Smooth muscle cell (in vitro differentiated cells): ENCODE data around the gene MBTPS2. TPM values are rescaled to one million over a fixed set of nuclear protein-coding genes. Genes with fewer than 3 reads are reported as not detected.

Experiments used
- DNase-seq: peaks from one replicate; lab custom pipeline; 2025; ENCODE audit not compliant: unreplicated experiment; lab: John Stamatoyannopoulos, UW
- H2AFZ ChIP-seq: fragments of 200-600 bp; sonication (generic); 2 replicates; pipeline ENCODE4 v1.6.0; 2016; ENCODE audit warnings: antibody characterized with exemption, low read depth, mild to moderate bottlenecking
- H3F3A ChIP-seq: fragments of 200-600 bp; sonication (generic); 2 replicates; pipeline ENCODE4 v1.6.0; 2017; ENCODE audit warnings: antibody characterized with exemption, low read depth
- H3K27ac ChIP-seq: fragments of 200-600 bp; sonication (generic); 2 replicates; pipeline ENCODE4 v1.5.1; 2016; ENCODE audit warnings: low read depth, mild to moderate bottlenecking
- H3K27me3 ChIP-seq: fragments of 200-600 bp; sonication (generic); 2 replicates; pipeline ENCODE4 v1.6.1; 2016; ENCODE audit warnings: low read depth, mild to moderate bottlenecking
- H3K36me3 ChIP-seq: fragments of 200-600 bp; sonication (generic); 2 replicates; pipeline ENCODE4 v1.5.1; 2016; ENCODE audit warnings: low read depth
- H3K4me1 ChIP-seq: fragments of 200-600 bp; sonication (generic); 2 replicates; pipeline ENCODE4 v1.5.1; 2016; ENCODE audit warnings: low read depth
- H3K4me2 ChIP-seq: fragments of 200-600 bp; sonication (generic); 2 replicates; pipeline ENCODE4 v1.6.0; 2016; ENCODE audit warnings: mild to moderate bottlenecking
- H3K4me3 ChIP-seq: fragments of 200-600 bp; sonication (generic); 2 replicates; pipeline ENCODE4 v1.5.1; 2016; ENCODE audit warnings: mild to moderate bottlenecking
- H3K79me2 ChIP-seq: fragments of 200-600 bp; sonication (generic); 2 replicates; pipeline ENCODE4 v1.6.0; 2016; ENCODE audit warnings: low read depth, mild to moderate bottlenecking
- H3K9ac ChIP-seq: fragments of 200-600 bp; sonication (generic); 2 replicates; pipeline ENCODE4 v1.6.0; 2016; ENCODE audit warnings: low read depth
- H3K9me3 ChIP-seq: fragments of 200-600 bp; sonication (generic); replicated peaks from 2 replicates; pipeline ENCODE4 v1.5.1; 2016; ENCODE audit warnings: low read depth
- H4K20me1 ChIP-seq: fragments of 200-600 bp; sonication (generic); 2 replicates; pipeline ENCODE4 v1.6.0; 2016; ENCODE audit warnings: low read depth
- WGBS: methylation state at CpG from one replicate; pipeline ENCODE4 v1.1.7; 2016; ENCODE audit warnings: low lambda C conversion rate; 5-methylcytosine and 5-hydroxymethylcytosine counted together
- polyA plus RNA-seq: library from polyadenylated mRNA; unstranded; fragments of >200 nt; fragmentation: Nextera tagmentation; extraction: Ambion mirVana; gene quantifications from 2 replicates; pipeline ENCODE4 v1.2.1, GENCODE V29; 2016
- total RNA-seq: library from RNA; depleted of rRNA; stranded (reverse); fragments of >200 nt; gene quantifications from 2 replicates; pipeline ENCODE4 v1.2.3, GENCODE V29; 2014
- TF ChIP-seq, protein P1 (sequence below): fragments of 200-600 bp; sonication (generic); IDR thresholded peaks from 2 replicates; pipeline ENCODE4 v1.5.1; 2017; ENCODE audit warnings: borderline replicate concordance, mild to moderate bottlenecking, antibody characterized with exemption; ENCODE audit not compliant: insufficient read depth, poor library complexity, severe bottlenecking

Gene MBTPS2
- total and polyA plus RNA-seq, 2 experiments from 2014 or later, result 14.1 to 16.6 TPM

DNA sequence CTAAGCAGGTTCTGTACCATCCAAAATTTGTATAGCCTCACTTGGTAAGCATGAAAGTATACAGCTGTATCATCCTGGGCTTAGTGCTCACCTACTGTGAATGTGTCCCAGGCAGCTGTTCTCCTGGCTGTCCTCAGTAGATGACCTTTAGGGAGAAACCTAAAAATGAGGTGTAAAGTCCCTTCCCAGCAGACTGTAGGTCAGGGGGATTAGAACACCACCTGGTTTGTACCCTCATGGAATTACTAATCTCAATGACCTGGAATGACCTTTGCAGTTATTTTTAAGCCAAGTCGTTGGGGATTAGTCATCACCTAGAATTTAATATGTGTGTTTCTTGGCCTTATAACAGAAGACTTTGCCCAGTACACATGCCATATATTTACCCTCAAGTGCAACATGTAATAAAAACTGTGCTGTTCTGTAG, 39.1 kb upstream of the MBTPS2 start:
- 33% methylated on average over 1 of the region's 1 CpG for WGBS
- Histone ChIP-seq H3K27me3 (no peaks in the 10 kb centered on the region), H3K27ac (no peak overlapping the region), H3K4me2 (no peak overlapping the region), H3K79me2 (no peaks in the 10 kb centered on the region), H3F3A (no peaks in the 10 kb centered on the region), H3K9me3 (no peaks in the 10 kb centered on the region), H3K36me3 (no peaks in the 10 kb centered on the region), H3K4me3 (no peak overlapping the region), H3K4me1 (no peaks in the 10 kb centered on the region), H2AFZ (no peak overlapping the region), H3K9ac (no peak overlapping the region), H4K20me1 (no peaks in the 10 kb centered on the region)
- TF ChIP-seq, protein P1, sequence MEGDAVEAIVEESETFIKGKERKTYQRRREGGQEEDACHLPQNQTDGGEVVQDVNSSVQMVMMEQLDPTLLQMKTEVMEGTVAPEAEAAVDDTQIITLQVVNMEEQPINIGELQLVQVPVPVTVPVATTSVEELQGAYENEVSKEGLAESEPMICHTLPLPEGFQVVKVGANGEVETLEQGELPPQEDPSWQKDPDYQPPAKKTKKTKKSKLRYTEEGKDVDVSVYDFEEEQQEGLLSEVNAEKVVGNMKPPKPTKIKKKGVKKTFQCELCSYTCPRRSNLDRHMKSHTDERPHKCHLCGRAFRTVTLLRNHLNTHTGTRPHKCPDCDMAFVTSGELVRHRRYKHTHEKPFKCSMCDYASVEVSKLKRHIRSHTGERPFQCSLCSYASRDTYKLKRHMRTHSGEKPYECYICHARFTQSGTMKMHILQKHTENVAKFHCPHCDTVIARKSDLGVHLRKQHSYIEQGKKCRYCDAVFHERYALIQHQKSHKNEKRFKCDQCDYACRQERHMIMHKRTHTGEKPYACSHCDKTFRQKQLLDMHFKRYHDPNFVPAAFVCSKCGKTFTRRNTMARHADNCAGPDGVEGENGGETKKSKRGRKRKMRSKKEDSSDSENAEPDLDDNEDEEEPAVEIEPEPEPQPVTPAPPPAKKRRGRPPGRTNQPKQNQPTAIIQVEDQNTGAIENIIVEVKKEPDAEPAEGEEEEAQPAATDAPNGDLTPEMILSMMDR, result no peak
- no peak for DNase-seq

DNA sequence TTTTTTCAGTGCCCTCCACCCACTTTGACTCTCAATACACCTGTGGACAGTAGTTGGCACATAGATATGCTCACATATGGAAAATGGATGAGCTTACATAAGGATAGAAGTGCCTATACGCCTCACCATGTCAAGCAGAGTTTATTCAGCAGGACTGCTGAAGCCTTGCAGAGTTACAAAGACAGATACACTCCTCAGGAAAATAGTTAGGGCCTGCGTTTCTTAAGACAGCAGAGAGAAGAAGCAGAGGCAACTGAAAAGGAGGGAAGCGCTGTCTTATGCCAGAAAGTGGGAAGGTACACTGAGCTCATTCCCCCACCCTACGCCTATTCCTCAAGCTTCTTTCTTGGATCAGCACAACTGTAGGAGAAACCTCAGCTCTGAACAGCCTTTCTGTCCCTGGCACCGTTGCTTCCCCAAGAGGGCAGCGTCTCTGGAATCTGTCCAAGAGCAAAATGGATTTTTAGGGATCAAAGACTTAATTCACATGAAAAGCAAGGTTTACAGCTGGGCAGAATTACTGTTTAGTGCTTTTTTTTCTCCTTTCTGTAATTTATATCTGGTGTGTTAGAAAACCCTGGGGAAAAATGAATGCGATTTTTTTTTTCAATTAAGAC, 37.3 kb upstream of the MBTPS2 start:
- WGBS, result 67% methylated on average over 7 of the region's 7 CpGs
- no peak for DNase-seq
- no peaks in the 10 kb centered on the region for H3F3A ChIP-seq
- no peaks in the 10 kb centered on the region for H4K20me1 ChIP-seq
- H3K4me1 ChIP-seq, result no peaks in the 10 kb centered on the region
- H3K4me3 ChIP-seq, result no peak overlapping the region
- H3K27me3 ChIP-seq, result no peaks in the 10 kb centered on the region
- no peak overlapping the region for H3K4me2 ChIP-seq
- no peak overlapping the region for H2AFZ ChIP-seq
- H3K27ac ChIP-seq, result no peak overlapping the region
- no peaks in the 10 kb centered on the region for H3K36me3 ChIP-seq
- no peak overlapping the region for H3K9ac ChIP-seq
- no peaks in the 10 kb centered on the region for H3K9me3 ChIP-seq
- TF ChIP-seq, protein P1, result no peak
- H3K79me2 ChIP-seq, result no peaks in the 10 kb centered on the region

DNA sequence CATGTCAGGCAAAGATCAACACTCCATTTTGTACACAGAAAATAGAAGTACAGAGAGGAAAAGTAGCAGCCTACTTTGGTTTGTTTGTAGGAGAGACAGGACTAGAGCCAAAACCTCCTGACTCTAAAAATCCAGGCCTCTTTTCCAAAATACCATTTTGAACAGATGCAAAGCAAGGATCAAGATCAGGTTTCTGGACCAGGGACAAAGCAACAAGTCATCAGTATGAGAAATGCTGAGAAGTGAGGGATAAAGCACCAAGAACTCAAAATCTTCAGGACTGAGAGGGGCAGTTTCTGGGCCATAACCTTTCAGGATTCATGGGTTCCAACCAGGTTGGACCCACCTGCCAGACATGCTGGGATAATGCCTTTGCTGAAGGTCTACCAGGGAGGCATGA, 36.6 kb upstream of the MBTPS2 start:
- Histone ChIP-seq H3F3A (no peaks in the 10 kb centered on the region), H3K4me3 (no peak overlapping the region), H3K79me2 (no peaks in the 10 kb centered on the region), H3K4me2 (no peak overlapping the region), H3K36me3 (no peaks in the 10 kb centered on the region), H3K4me1 (no peaks in the 10 kb centered on the region), H2AFZ (no peak overlapping the region), H3K9me3 (no peaks in the 10 kb centered on the region), H3K27ac (no peak overlapping the region), H3K9ac (no peak overlapping the region), H4K20me1 (no peaks in the 10 kb centered on the region), H3K27me3 (no peaks in the 10 kb centered on the region)
- TF ChIP-seq, protein P1, result no peak
- DNase-seq, result no peak

DNA sequence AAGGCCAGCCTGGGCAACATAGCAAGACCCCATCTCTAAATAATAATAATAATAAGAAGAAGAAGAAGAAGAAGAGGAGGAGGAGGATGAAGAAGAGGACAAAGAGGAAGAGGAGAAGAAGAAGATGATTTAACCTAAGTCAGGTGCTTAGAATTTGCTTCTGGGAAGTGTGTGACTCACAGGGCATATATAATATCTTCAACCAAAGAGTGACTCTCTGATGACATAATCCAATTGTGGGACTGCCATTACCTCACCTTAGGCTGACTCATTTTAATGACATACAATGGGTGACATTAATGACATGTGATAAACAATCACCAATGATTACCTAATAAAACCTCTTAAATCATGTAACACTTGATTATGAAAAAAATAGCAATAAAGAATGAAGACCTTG, 32.7 kb upstream of the MBTPS2 start:
- no peak for DNase-seq
- H3K9me3 ChIP-seq, result no peaks in the 10 kb centered on the region
- H4K20me1 ChIP-seq, result no peaks in the 10 kb centered on the region
- H3K9ac ChIP-seq, result no peak overlapping the region
- no peaks in the 10 kb centered on the region for H3K79me2 ChIP-seq
- no peak overlapping the region for H3K4me2 ChIP-seq
- no peak overlapping the region for H2AFZ ChIP-seq
- H3K27me3 ChIP-seq, result no peaks in the 10 kb centered on the region
- H3F3A ChIP-seq, result no peaks in the 10 kb centered on the region
- H3K4me3 ChIP-seq, result no peak overlapping the region
- no peak overlapping the region for H3K27ac ChIP-seq
- H3K4me1 ChIP-seq, result no peaks in the 10 kb centered on the region
- no peaks in the 10 kb centered on the region for H3K36me3 ChIP-seq
- TF ChIP-seq, protein P1, result no peak
